ENCODE measurements around the gene TKT. TPM values are rescaled to one million over a fixed set of nuclear protein-coding genes. Genes with fewer than 3 reads are reported as not detected.

Gene TKT
- total RNA-seq, 1 experiment from 2014 or later, result 278 TPM

Other genes with a start within 250 kb of the TKT start
- gene SFMBT1, start 209.9 kb downstream of the TKT start, total RNA-seq (2014; rRNA removed; shearing (Covaris generic)), result 1.9 and 15.1 TPM in 2 replicates
- gene RFT1, start 125.6 kb downstream of the TKT start, total RNA-seq (2014; rRNA removed; shearing (Covaris generic)), result 12.9 and 18.0 TPM in 2 replicates
- 0.03 and 1.00 TPM in 2 replicates for gene PRKCD, start 94.8 kb downstream of the TKT start, total RNA-seq (2014; rRNA removed; shearing (Covaris generic))
- gene DCP1A, start 91.5 kb upstream of the TKT start, total RNA-seq (2014; rRNA removed; shearing (Covaris generic)), result 15.2 and 15.5 TPM in 2 replicates
- gene CACNA1D, start 238.6 kb upstream of the TKT start, total RNA-seq (2014; rRNA removed; shearing (Covaris generic)), result not detected in 2 replicates

All from SJSA1 (cell line).